IPS-11a (cell line): ENCODE data around the gene CRAMP1.
"Not testable (repeated sequence)": the region's sequence is repeated elsewhere in the genome, so short reads cannot be mapped to it uniquely, and the experiment has no call there.

Experiments
- H3K4me3 ChIP-seq: one replicate; pipeline ENCODE4 v1.5.1; 2013; ENCODE audit warnings: low read depth, low read length, control low read depth

CRAMP1 gene

GRCh38 chr16:1707193-1707790 is 95.1 kb downstream of the CRAMP1 start:
- H3K4me3 ChIP-seq, result peak overlapping the region; percentile 36

GRCh38 chr16:1708083-1708767 is 96.1 kb downstream of the CRAMP1 start:
- H3K4me3 ChIP-seq, result no peak overlapping the region

GRCh38 chr16:1708768-1709180 is 96.6 kb downstream of the CRAMP1 start:
- H3K4me3 ChIP-seq, result no peak overlapping the region

GRCh38 chr16:1709356-1709755 is 97.2 kb downstream of the CRAMP1 start:
- no peak overlapping the region for H3K4me3 ChIP-seq

GRCh38 chr16:1710811-1711507 is 98.8 kb downstream of the CRAMP1 start:
- H3K4me3 ChIP-seq, result no peak overlapping the region

- no peak overlapping the region for H3K4me3 ChIP-seq
Measured at GRCh38 chr16:1712791-1713261, 100.7 kb downstream of the CRAMP1 start.

GRCh38 chr16:1713331-1713730 is 101.2 kb downstream of the CRAMP1 start:
- H3K4me3 ChIP-seq, result no peak overlapping the region

- no peak overlapping the region for H3K4me3 ChIP-seq
Measured at GRCh38 chr16:1713933-1714332, 101.8 kb downstream of the CRAMP1 start.

GRCh38 chr16:1715220-1715619 is 103.1 kb downstream of the CRAMP1 start:
- H3K4me3 ChIP-seq, result no peak overlapping the region

- not testable (repeated sequence) for H3K4me3 ChIP-seq
Measured at GRCh38 chr16:1718236-1718635, 106.1 kb downstream of the CRAMP1 start.

GRCh38 chr16:1719559-1720229 is 107.5 kb downstream of the CRAMP1 start:
- H3K4me3 ChIP-seq, result not testable (repeated sequence)

GRCh38 chr16:1721372-1721771 is 109.2 kb downstream of the CRAMP1 start:
- no peak overlapping the region for H3K4me3 ChIP-seq

GRCh38 chr16:1723450-1724147 is 111.4 kb downstream of the CRAMP1 start:
- no peak overlapping the region for H3K4me3 ChIP-seq

- H3K4me3 ChIP-seq, result no peak overlapping the region
Measured at GRCh38 chr16:1724491-1724890, 112.3 kb downstream of the CRAMP1 start.

- no peak overlapping the region for H3K4me3 ChIP-seq
Measured at GRCh38 chr16:1726661-1727502, 114.7 kb downstream of the CRAMP1 start.
